SJSA1 (cell line): ENCODE data around the gene ABCA13. TPM values are rescaled to one million over a fixed set of nuclear protein-coding genes. Genes with fewer than 3 reads are reported as not detected.
A peak's percentile ranks its signal among the peaks of the same experiment; 100 is the strongest.

Source experiments
- DNase-seq, 2 experiments: peaks; one replicate each; pipeline ENCODE4 v3.0.0-alpha.2; 2015 to 2020; ENCODE audit warnings: low spot score in 2 of 2, low read depth in 1 of 2
- H3K27ac ChIP-seq: fragments of 250-450 bp; sonication (Bioruptor Pico); 2 replicates; pipeline ENCODE4 v1.5.1; 2020; ENCODE audit warnings: mild to moderate bottlenecking, moderate library complexity
- H3K27me3 ChIP-seq: fragments of 250-450 bp; sonication (Bioruptor Pico); replicated peaks from 2 replicates; pipeline ENCODE4 v1.5.1; 2020; ENCODE audit warnings: mild to moderate bottlenecking, moderate library complexity
- H3K36me3 ChIP-seq: fragments of 250-450 bp; sonication (Bioruptor Pico); 2 replicates; pipeline ENCODE4 v1.5.1; 2020; ENCODE audit warnings: mild to moderate bottlenecking
- H3K4me1 ChIP-seq: fragments of 250-450 bp; sonication (Bioruptor Pico); replicated peaks from 2 replicates; pipeline ENCODE4 v1.6.1; 2021; ENCODE audit warnings: mild to moderate bottlenecking
- H3K4me3 ChIP-seq: fragments of 250-450 bp; sonication (Bioruptor Pico); 2 replicates; pipeline ENCODE4 v1.5.1; 2020; ENCODE audit warnings: mild to moderate bottlenecking
- H3K9me3 ChIP-seq: fragments of 250-450 bp; sonication (Bioruptor Pico); replicated peaks from 2 replicates; pipeline ENCODE4 v1.5.1; 2020; ENCODE audit warnings: mild to moderate bottlenecking
- total RNA-seq: library from RNA; depleted of rRNA; stranded (reverse); fragments of >200 nt; shearing (Covaris generic); gene quantifications from 2 replicates; pipeline ENCODE4 v1.2.3, GENCODE V29; 2014

The ABCA13 gene
- total RNA-seq, 1 experiment from 2014 or later, result 6.7 TPM

DNA sequence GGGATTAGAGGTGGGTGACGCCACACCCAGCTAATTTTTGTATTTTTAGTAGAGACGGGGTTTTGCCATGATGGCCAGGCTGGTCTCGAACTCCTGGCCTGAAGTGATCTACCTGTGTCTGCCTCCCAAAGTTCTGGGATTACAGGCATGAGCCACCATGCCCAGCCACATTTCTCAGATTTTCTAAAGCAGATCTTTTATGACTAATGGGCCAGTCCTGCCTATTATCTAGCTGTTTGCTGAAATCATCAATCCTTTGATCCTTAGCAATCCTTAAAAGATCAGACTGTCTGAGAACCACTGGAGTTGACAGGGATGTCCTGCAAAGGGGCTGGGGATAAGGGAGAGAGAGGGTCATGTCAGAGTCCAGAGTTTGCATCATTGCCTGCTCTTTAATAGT is 21.2 kb upstream of the ABCA13 start:
- no peak overlapping the region for H3K27ac ChIP-seq
- H3K4me1 ChIP-seq, result 0 out of 2 replicates have a peak, but pooled peaks cover 6% of the 10 kb centered on the region
- no peak for DNase-seq
- no peaks in the 10 kb centered on the region for H3K36me3 ChIP-seq
- H3K27me3 ChIP-seq, result no peaks in the 10 kb centered on the region
- H3K9me3 ChIP-seq, result no peaks in the 10 kb centered on the region
- H3K4me3 ChIP-seq, result no peak overlapping the region

DNA sequence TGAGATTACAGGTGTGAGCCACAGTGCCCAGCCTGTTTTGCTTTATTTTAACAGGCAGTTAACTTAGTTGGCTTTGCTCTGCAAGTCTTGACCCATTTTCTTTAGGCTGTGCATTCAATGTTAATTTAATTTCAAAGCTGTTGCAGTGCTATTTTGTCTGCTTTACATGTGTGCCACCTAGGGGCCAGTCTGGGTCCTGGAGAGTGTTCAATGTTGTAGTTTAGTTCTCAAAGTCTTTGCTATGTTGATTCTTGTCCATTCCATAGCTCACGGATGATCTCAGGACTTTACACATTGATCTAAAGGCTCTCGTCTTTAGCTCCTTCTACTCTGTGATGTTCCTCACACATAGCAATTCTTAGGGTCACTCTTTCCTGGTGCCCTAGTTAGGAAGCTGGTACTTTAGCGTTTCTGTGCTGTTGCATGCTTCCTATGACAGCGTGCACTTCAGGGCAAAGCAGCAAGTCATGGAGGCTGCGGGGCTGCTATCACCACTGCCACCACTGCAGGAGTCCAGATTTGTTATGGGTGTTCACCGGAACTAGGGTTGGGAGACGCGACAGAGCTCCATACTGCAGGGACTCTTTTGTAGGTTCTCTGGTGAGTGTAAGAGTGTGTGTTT is 16.4 kb upstream of the ABCA13 start:
- Histone ChIP-seq H3K4me3 (no peak overlapping the region), H3K27ac (no peak overlapping the region), H3K36me3 (no peaks in the 10 kb centered on the region), H3K4me1 (peaks cover 19% of the 10 kb centered on the region), H3K27me3 (no peaks in the 10 kb centered on the region), H3K9me3 (no peaks in the 10 kb centered on the region)
- DNase-seq, result peak; percentile 40 to 55

DNA sequence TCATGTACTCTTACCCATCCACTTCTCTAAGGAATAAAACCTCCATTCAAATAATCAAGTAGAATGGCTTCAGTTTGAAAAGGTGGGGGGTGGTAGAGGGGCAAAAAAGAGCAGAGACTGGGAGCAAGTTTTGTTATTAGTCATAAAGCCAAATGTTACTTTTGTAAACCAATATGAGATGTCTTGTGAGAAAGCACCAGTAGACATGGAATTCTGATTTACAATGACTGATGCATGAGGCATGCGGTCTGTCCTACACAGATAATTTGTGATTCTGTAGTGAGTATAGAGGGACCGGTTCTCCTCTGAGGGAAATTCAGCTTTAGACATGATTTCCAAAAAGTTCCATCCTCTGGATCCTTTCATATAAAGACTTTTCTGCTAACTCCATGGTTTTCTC is 12.9 kb upstream of the ABCA13 start:
- no peaks in the 10 kb centered on the region for H3K27me3 ChIP-seq
- no peaks in the 10 kb centered on the region for H3K36me3 ChIP-seq
- peak in 1 of 2 experiments; percentile 46 for DNase-seq
- no peak overlapping the region for H3K4me3 ChIP-seq
- H3K4me1 ChIP-seq, result peaks cover 25% of the 10 kb centered on the region
- no peak overlapping the region for H3K27ac ChIP-seq
- H3K9me3 ChIP-seq, result no peaks in the 10 kb centered on the region; the same call in 1 of the 2 replicates

DNA sequence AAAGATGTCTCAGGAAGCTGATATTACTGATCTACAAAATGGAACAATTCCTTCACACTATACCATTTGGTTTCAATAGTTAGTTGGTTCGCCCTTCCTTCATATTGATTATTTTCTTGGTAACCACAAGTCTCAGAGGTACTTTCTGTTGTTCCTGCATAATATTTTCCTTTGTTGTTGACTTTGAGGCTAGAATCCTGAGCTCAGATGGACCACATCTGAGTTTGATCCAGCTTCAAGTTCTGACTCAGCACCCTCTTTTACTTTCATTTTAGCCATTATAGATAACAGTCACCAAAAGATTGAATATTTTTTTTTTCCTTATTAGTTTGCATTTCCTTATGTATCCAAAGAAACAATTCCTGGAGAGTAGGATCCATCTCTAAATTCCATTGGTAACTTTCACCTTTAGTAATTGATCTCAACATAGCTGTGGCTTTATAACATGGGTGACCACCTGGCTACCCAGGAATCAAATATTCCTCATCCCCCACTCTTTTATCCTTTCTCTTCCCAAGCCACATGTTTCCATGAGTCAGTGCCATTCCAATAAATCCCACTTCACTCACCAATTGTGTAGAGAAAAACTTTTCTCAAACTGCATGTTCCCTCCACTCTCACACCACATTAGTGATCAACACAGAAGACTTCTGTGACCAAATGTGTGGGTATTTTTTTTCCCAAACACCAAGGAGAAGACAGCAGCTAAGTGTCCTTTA is 9.7 kb upstream of the ABCA13 start:
- Histone ChIP-seq H3K4me1 (peaks cover 19% of the 10 kb centered on the region), H3K9me3 (no peaks in the 10 kb centered on the region; the same call in 1 of the 2 replicates), H3K36me3 (no peaks in the 10 kb centered on the region), H3K27me3 (no peaks in the 10 kb centered on the region), H3K4me3 (no peak overlapping the region), H3K27ac (no peak overlapping the region)
- no peak for DNase-seq

DNA sequence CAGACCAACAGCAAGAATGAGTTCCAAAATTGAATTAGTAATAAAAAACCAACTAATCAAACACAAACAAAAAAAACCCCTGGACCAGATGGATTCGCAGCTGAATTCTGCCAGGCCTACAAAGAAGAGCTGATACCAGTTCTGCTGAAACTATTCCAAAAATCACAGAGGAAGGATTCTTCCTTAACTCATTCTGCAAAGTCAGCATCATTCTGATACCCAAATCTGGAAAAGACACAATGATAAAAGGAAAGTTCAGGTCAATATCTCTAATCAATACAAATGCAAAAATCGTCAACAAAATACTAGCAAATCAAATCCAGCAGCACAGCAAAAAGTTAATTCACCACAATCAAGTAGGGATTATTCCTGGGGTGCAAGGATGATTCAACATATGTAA is 6.1 kb upstream of the ABCA13 start:
- DNase-seq, result no peak
- Histone ChIP-seq H3K27me3 (no peaks in the 10 kb centered on the region), H3K27ac (no peak overlapping the region), H3K9me3 (no peaks in the 10 kb centered on the region; the same call in 1 of the 2 replicates), H3K36me3 (no peaks in the 10 kb centered on the region), H3K4me1 (0 out of 2 replicates have a peak, but pooled peaks cover 6% of the 10 kb centered on the region), H3K4me3 (no peak overlapping the region)

DNA sequence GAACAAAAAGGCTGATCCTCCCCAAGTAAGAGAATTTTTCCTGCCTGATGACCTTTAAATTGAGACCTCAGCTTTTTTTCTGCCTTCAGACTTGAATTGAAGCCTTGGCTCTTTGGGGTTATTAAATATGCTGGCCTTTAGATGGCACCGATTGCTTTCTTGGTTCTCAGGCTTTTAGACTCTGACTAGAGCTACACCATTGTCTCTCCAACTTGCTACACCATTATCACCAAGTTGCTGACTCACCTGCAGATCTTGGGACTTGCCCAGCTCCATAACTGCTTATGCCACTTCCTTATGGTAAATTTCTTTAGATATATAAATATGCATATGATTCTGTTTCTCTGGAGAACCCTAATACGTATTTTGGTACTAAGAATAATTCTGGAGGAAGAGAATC is 3.1 kb upstream of the ABCA13 start:
- Histone ChIP-seq H3K9me3 (no peaks in the 10 kb centered on the region; the same call in 1 of the 2 replicates), H3K36me3 (no peaks in the 10 kb centered on the region), H3K4me1 (peaks cover 3% of the 10 kb centered on the region), H3K27me3 (no peaks in the 10 kb centered on the region), H3K4me3 (no peak overlapping the region), H3K27ac (no peak overlapping the region)
- no peak for DNase-seq

DNA sequence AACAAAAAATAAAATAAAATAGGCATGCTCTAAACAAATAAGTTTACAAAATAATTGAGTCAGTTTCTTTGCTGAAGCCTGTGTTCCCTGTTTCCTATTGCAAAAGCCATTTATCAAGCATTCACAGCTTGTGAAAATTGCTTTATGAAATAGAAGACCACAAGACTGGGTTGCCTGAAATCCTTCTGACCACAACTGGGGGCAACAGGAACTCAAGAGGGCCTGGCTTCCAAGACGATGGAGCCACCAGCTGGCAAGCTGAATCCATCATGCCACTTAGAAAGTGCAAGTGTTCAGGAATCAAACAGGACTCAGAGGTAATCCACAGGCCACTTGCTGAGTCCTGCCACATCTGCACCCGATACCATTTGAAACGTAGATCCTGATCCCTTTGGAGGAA is 752 bp upstream of the ABCA13 start:
- H3K36me3 ChIP-seq, result no peaks in the 10 kb centered on the region
- H3K4me1 ChIP-seq, result peaks cover 12% of the 10 kb centered on the region
- H3K9me3 ChIP-seq, result no peaks in the 10 kb centered on the region
- no peak overlapping the region for H3K27ac ChIP-seq
- no peaks in the 10 kb centered on the region for H3K27me3 ChIP-seq
- no peak overlapping the region for H3K4me3 ChIP-seq
- DNase-seq, result no peak

DNA sequence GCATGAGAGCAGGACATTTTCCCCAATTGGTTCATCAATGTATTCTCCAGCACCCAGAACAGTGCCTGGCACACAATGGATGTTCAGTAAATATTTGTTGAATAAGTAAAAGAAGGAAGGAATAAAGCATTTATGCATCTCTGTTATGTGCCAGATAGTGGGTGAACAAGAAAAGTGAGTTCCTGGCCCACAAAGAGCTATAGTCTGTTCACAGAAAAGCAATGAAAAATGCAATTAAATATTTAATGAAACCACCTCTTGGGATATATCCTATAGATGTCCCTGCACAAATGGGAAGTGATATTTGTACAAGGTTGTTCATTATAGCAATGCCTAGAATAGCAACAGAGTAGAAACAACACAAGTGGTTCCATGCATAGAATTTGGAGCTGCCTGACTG is 2.1 kb downstream of the ABCA13 start:
- Histone ChIP-seq H3K27me3 (no peaks in the 10 kb centered on the region), H3K9me3 (no peaks in the 10 kb centered on the region), H3K4me1 (peaks cover 12% of the 10 kb centered on the region), H3K27ac (peak overlapping the region; percentile 11), H3K4me3 (no peak overlapping the region), H3K36me3 (no peaks in the 10 kb centered on the region)
- no peak for DNase-seq

DNA sequence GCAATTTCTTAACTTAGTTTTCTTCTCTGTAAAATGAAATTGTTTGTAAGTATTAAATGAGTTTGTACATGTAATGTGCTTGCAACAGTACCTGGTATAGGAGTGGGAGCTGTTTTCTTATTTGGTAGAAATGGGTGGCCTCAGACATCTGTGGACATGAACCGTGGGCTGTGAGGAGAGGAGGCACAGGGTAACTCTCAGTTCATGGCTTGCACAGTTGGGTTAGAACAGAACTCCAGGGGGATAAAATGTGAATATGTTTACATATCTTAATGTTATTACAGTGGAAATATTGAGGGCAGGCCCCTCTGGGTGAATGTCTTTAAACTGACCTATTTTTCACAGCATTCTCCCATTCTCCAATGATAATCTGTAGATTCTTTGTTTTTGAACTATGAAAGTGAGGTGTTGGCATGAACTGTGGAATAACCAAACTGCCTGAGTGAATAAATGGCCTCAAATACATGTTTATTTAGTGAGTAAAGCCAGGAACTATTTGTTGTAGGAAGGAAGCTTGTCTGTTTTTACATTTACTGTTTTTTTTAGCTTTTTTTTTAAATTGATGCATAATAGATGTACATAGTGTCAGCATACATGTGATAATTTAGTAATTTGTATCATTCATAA is 2.6 kb downstream of the ABCA13 start:
- Histone ChIP-seq H3K27me3 (no peaks in the 10 kb centered on the region), H3K36me3 (no peaks in the 10 kb centered on the region), H3K4me1 (peaks cover 12% of the 10 kb centered on the region), H3K4me3 (no peak overlapping the region), H3K27ac (peak overlapping the region; percentile 11), H3K9me3 (no peaks in the 10 kb centered on the region)
- DNase-seq, result peak in 1 of 2 experiments; percentile 36

DNA sequence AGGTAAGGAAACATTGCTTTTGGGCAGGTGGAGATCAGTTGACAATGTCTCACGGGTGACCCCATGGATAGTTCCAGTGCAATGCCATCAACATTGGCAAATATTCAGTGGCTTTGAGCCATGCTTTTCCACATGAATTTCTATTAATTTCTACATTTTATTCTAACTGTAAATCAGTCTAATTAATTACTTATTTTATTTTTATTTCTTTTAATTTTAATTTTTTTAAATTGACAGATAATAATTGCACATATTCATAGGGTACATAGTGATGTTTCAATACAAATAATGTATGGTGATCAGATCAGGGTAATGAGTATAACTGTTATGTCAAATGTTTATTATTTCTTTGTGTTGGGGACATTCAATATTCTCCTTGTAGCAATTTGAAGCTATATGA is 3.8 kb downstream of the ABCA13 start:
- Histone ChIP-seq H3K4me1 (peaks cover 12% of the 10 kb centered on the region), H3K4me3 (no peak overlapping the region), H3K36me3 (no peaks in the 10 kb centered on the region), H3K27me3 (no peaks in the 10 kb centered on the region), H3K9me3 (no peaks in the 10 kb centered on the region), H3K27ac (no peak overlapping the region)
- DNase-seq, result no peak

DNA sequence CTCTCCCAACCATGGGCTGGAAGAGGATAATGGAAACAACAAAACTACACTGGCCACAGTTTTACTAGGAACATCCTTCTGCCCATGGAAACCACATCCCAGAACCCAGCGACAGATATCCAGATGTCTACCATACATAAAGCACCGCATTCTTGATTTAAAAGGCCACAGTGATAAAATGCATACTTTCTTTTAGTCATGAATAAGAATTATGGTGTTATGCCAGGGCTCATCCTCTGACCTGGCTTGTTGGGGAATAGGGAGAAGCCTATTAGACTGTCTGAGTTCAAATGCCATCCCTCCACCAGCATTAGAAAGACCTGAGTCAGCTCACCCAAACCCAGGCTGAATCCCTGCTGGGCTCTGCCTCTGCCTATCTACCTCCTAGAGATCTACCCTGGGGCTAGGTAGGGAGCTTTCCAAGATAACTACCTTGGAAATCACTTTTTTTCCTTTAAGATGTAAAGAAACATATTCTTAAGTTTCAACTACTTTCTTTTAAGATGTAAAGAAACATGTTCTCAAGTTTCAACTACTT is 5.2 kb downstream of the ABCA13 start:
- DNase-seq, result no peak
- Histone ChIP-seq H3K9me3 (no peaks in the 10 kb centered on the region), H3K27ac (no peak overlapping the region), H3K27me3 (no peaks in the 10 kb centered on the region), H3K4me3 (no peak overlapping the region), H3K4me1 (peaks cover 25% of the 10 kb centered on the region), H3K36me3 (no peaks in the 10 kb centered on the region)

DNA sequence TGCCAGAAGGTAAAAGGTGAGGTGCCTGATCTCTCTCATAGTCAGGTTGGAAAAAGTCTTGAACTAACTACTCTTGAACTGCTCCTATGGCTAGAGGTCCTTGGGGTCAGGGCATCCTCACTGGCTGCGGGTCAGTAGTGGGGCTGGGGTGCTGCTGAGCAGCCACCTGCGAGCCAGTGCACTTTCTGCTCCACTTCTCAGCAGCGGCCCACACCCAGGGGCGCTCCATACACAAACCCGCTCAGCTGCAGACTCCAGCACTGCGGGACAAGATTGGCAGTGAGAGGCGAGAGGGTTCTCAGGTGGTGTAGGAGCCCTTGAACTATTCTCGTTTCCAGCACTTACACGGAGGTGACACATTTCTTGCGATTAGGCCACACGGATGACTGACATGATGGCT is 6.0 kb downstream of the ABCA13 start:
- DNase-seq, result no peak
- no peak overlapping the region for H3K4me3 ChIP-seq
- H3K4me1 ChIP-seq, result peaks cover 33% of the 10 kb centered on the region
- no peaks in the 10 kb centered on the region for H3K27me3 ChIP-seq
- no peaks in the 10 kb centered on the region for H3K36me3 ChIP-seq
- no peak overlapping the region for H3K27ac ChIP-seq
- H3K9me3 ChIP-seq, result no peaks in the 10 kb centered on the region

DNA sequence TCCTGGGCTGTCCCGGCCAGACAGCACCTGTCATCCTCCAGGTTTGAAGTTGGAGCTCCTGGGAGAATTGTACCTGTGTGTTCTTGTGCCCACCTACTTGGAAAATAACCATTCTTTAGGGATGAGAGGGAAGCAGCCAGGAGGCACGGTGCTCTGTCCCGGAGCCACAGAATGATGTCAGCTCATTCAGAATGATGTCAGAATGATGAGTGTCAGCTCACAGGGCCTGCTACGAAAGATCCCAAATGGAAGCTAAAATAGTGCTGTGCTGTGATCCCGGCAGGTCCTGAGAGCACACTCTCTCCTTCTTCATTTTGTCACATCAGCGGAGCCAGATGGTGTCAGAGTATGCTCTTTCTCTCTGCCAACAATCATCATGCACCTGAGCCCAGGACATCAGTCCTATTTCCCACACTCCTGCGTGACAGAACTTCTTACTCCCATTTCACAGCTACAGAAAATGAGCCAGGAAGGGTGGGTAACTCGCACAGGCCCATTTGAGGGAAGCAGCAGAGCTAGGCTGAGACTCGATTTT is 8.3 kb downstream of the ABCA13 start:
- H3K9me3 ChIP-seq, result no peaks in the 10 kb centered on the region
- H3K4me3 ChIP-seq, result no peak overlapping the region
- no peak overlapping the region for H3K27ac ChIP-seq
- no peaks in the 10 kb centered on the region for H3K36me3 ChIP-seq
- no peak for DNase-seq
- H3K4me1 ChIP-seq, result peaks cover 39% of the 10 kb centered on the region
- H3K27me3 ChIP-seq, result no peaks in the 10 kb centered on the region

DNA sequence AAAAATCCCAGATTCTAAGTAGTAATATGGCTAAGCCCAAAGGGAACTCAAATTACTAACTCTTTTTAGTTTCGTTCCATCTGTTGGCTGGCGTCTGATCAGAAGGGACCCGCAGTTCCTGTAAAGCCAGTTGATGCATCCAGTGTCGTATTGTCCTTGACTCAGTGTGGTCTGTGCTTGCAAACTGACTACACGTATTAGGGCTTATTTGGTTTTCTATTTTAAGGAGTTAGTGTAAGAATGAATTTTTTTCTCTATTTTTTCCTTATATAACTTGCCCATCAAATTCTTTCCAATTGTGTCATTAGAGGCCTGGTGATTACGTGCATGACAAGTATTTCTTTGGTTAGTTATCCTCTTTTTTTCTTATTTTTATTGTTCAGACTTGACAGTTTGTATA is 9.7 kb downstream of the ABCA13 start:
- no peaks in the 10 kb centered on the region for H3K9me3 ChIP-seq

More for the DNA sequence above, 9.7 kb downstream of the ABCA13 start:
- H3K4me3 ChIP-seq, result no peak overlapping the region
- peak overlapping the region; percentile 67 for H3K27ac ChIP-seq
- H3K36me3 ChIP-seq, result no peaks in the 10 kb centered on the region
- H3K27me3 ChIP-seq, result no peaks in the 10 kb centered on the region
- H3K4me1 ChIP-seq, result peaks cover 39% of the 10 kb centered on the region
- peak; percentile 59 to 69 for DNase-seq
